Lower leg skin (tissue), 3 donors: ENCODE results near the gene MS4A3.

Source experiments
- CTCF ChIP-seq, 3 donors: fragments of 450-650 bp; IDR thresholded peaks; one replicate each; pipeline ENCODE4 v1.5.1; 2016; ENCODE audit warnings: antibody characterized with exemption in 3 of 3, mild to moderate bottlenecking in 3 of 3, moderate library complexity in 2 of 3
- POLR2A ChIP-seq, 2 donors: fragments of 450-650 bp; IDR thresholded peaks; one replicate each; pipeline ENCODE4 v1.6.1; 2016 to 2017; ENCODE audit warnings: antibody characterized with exemption in 2 of 2, mild to moderate bottlenecking in 1 of 2, moderate library complexity in 1 of 2

GRCh38 chr11:60056349-60056969, at the start of gene MS4A3:
- TF ChIP-seq CTCF (IDR thresholded peaks at IDR 0.05) (no peak), POLR2A (IDR thresholded peaks at IDR 0.05) (no peak)
